GM18520 (cell line): Measurements from ENCODE around the gene CYP2B6.
"Not testable (repeated sequence)": the region's sequence is repeated elsewhere in the genome, so short reads cannot be mapped to it uniquely, and the experiment has no call there.

Experiments used
- ATAC-seq: cut with Tn5 transposase; IDR thresholded peaks from one replicate; pipeline ENCODE4 v1.9.1; 2021; ENCODE audit not compliant: unreplicated experiment

The CYP2B6 gene

DNA sequence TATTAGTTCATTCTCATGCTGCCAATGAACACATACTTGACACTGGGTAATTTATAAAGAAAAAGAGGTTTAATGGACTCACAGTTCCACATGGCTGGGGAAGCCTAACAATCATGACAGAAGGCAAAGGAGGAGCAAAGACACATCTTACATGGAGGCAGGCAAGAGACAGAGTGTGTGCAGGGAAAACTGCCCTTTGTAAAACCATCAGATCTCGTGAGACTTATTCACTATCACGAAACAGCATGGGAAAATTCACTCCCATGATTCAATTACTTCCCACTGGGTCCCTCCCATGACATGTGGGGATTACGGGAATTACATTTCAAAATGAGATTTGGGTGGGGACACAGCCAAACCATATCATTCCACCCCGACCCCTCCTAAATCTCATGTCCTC, 11.3 kb upstream of the CYP2B6 start:
- ATAC-seq: not testable (repeated sequence)

GRCh38 chr19:40980743-40981442, 10.2 kb upstream of the CYP2B6 start:
- not testable (repeated sequence) for ATAC-seq

DNA sequence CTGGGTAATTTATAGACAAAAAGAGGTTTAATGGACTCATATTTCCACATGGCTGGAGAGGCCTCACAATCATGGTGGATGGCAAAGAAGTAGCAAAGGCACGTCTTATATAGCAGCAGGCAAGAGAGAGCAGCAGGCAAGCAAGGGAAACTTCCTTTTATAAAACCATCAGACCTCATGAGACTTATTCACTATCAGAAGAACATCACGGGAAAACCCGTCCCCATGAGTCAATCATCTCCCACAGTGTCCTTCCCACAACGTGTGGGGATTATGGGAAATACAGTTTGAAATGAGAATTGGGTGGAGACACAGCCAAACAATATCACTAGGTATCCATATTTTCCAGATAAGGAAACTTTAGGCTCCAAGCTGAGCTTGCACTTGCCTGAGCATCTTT, 9.5 kb upstream of the CYP2B6 start:
- no peak for ATAC-seq

DNA sequence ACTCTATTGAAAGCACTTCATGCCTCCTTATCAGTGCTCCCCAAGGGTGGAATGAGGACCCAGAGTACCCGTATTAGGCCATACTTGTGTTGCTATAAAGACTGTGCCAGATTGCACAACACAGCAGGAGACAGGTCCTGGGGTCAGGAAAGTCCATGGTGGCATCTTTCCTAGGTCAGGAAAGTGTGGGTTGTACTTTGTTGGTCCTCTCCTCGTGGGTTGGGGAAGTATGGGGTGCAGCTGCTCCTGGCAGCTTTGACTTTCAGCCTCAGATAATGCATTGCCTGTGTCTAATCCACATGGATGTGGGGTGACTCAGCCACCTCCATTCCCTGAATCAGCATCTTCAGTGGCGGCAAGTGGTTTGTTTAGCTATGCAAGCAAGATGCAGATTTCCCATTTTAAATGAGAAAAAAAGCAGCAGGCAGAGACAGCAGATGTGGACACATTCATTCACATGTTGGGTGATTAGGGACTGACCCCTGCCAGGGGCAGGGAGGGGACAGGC, 8.4 kb upstream of the CYP2B6 start:
- ATAC-seq: no peak

DNA sequence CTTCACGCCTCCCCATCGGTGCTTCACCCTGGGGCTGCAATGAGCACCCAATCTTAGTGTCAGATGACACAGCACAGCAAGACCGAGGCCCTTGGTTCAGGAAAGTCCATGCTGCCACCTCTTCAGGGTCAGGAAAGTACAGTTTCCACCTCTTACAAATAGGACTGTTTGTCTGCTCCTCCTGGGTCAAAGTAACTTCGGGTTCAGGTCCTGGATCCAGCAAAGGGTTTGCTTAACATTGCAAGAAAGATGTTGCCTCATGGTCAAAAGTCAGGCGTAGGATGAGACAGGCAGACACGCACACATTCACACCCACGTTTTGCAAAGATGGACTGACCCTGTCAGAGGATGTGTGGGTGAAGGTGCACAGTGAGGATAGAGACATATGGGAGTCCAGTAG, 1.6 kb upstream of the CYP2B6 start:
- no peak for ATAC-seq

DNA sequence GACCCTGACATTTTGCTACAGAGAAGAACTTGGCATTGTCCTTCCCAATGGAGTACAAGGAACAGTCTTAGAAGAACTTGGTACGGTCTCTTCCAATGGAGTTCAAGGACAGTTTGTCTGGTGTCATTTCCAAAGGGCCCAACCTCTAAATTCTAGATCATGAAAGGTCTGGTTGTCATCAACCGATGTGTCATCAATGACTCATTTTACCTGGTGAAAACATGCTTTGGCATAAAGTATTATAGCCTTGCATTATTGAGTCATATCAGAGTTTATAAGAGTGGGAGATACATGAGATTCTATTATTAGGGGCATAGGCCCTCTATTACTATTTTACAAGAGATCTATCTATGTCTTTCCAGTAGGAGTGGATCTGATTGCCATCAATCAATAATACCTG, 4.3 kb downstream of the CYP2B6 start:
- no peak for ATAC-seq

GRCh38 chr19:40999018-40999417, 7.9 kb downstream of the CYP2B6 start:
- ATAC-seq: not testable (repeated sequence)

DNA sequence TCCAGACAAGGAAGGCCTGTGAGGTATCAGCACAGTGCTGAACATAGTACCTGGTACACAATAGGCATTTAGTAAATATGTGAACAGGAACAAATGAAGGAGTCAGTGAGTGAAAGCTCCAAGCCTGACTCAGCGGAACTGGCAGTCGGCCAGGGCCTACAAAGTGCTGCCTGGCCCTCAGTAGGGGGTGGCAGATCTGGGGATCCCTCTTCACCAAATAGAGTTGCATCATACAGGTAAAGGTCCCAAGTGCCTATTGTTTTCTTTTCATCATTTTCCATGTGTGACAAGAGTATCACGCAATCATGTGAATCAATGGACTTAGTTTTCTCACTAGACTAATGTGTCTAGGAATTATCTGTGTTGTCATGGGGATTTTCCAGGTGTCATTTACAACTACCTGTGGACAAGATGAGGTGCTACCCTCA, 9.2 kb downstream of the CYP2B6 start:
- ATAC-seq: no peak

GRCh38 chr19:41001243-41001971, 10.3 kb downstream of the CYP2B6 start:
- no peak for ATAC-seq

GRCh38 chr19:41003656-41004055, 12.6 kb downstream of the CYP2B6 start:
- ATAC-seq: not testable (repeated sequence)

GRCh38 chr19:41009700-41010235, 18.7 kb downstream of the CYP2B6 start:
- ATAC-seq: no peak

DNA sequence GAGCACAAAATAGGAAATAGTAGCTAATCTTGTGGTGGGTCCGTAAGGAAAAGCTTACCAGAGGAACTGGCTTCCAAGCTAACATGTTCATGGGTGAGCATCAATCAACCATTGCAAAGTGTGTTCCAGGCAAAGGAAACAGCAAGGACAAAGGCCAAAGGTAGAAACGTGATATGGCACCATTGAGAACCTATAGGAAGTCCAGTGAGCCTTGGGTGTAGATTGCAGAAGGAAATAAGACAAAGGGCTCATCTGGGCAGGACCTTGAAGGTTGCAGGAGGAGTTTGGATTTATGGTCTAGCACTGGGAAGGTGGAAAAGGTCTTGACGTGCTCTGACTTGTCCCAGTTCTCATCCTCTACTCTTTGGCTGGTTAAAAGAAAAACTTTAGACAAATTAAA, 22.3 kb downstream of the CYP2B6 start:
- ATAC-seq: no peak

DNA sequence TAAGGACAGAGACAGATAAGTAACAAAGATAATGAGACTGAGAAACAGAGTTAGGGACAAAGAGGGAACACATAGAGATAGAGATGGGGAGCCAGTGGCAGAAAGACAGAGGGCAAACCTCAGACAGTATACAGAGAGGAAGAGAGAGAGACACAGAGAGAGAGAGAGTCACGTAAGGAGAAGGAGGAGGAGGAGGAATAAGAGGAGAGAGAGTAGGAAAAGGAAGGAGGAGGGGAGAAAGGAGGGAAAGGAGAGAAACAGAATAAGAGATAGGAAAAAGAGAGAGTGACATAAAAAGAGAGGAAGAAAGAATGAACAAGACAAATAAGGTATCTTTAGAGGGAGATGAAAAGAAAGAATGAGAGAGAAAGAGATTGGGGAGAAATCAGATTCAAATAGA, 23.6 kb downstream of the CYP2B6 start:
- ATAC-seq: no peak

GRCh38 chr19:41016488-41017071, 25.5 kb downstream of the CYP2B6 start:
- no peak for ATAC-seq

DNA sequence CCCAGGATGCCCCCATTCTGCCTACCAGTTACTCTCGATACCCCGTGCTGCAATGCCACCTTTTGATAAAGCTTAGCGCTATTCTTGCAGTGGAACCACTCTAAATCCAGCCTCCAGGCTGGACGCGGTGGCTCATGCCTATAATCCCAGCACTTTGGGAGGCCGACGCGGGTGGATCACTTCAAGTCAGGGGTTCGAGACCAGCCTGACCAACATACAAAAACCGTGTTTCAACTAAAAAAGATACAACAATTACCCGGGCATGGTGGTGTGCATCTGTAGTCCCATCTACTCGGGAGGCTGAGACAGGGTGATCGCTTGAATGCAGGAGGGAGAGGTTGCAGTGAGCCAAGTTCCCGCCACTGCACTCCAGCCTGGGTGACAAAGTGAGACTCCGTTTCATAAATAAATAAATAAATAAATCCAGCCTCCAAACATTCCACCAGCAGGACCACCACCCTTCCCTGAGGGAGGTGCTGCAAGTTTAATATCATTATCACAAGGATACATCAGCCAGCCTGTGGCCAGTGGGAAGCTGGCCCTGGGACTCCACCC, 27.7 kb downstream of the CYP2B6 start:
- ATAC-seq: no peak

- ATAC-seq: no peak
Measured at GRCh38 chr19:41019346-41019745, 28.3 kb downstream of the CYP2B6 start.

- ATAC-seq: no peak
Measured at GRCh38 chr19:41023193-41023592, 32.1 kb downstream of the CYP2B6 start.

GRCh38 chr19:41025411-41025810, 34.3 kb downstream of the CYP2B6 start:
- ATAC-seq: no peak

DNA sequence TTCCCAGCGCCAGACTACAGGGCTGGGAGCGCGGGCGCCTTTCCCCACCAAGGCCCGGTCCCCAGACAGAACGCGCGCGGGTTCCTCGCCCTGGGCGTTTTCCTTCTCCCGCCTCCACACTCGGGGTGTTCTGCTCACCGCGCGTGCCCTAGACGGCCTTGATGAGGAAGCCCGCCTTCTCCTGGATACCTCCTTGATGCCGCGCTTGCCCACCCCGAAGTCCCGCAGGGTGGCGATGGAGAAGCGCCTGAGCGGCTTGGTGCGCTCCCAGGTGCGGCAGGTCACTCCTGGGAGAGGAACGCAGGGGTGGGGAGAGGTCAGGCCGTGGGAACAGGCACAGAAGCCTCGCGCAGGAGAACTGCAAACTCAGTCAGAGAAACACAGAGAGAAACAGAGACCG, 34.8 kb downstream of the CYP2B6 start:
- no peak for ATAC-seq

GRCh38 chr19:41027273-41027967, 36.3 kb downstream of the CYP2B6 start:
- ATAC-seq: no peak
